Measurements from ENCODE around the gene TSPAN13.
"Not testable (repeated sequence)": the region's sequence is repeated elsewhere in the genome, so short reads cannot be mapped to it uniquely, and the experiment has no call there.

Gene TSPAN13

GRCh38 chr7:16764942-16765341 lies 11.4 kb downstream of the TSPAN13 start:
- in situ Hi-C loops (cut with HindIII; ENCODE audit: low pct_ligation_motif_present, low pct_unique_long_range_greater_than_20kb, low sequenced_read_pairs): no loop called here
- DNase-seq: no peak

- in situ Hi-C loops (cut with HindIII; ENCODE audit: low pct_ligation_motif_present, low pct_unique_long_range_greater_than_20kb, low sequenced_read_pairs): no loop called here
- DNase-seq: no peak
Observed at GRCh38 chr7:16765436-16765859, 11.9 kb downstream of the TSPAN13 start.

- in situ Hi-C loops (cut with HindIII; ENCODE audit: low pct_ligation_motif_present, low pct_unique_long_range_greater_than_20kb, low sequenced_read_pairs); DNase-seq: not testable (repeated sequence)
Observed at GRCh38 chr7:16769994-16770393, 16.4 kb downstream of the TSPAN13 start.

GRCh38 chr7:16770657-16771329 lies 17.2 kb downstream of the TSPAN13 start:
- in situ Hi-C loops (cut with HindIII; ENCODE audit: low pct_ligation_motif_present, low pct_unique_long_range_greater_than_20kb, low sequenced_read_pairs): no loop called here
- no peak for DNase-seq

GRCh38 chr7:16773326-16773725 lies 19.8 kb downstream of the TSPAN13 start:
- in situ Hi-C loops (cut with HindIII; ENCODE audit: low pct_ligation_motif_present, low pct_unique_long_range_greater_than_20kb, low sequenced_read_pairs): no loop called here
- DNase-seq: no peak

GRCh38 chr7:16773884-16774283 lies 20.3 kb downstream of the TSPAN13 start:
- in situ Hi-C loops (cut with HindIII; ENCODE audit: low pct_ligation_motif_present, low pct_unique_long_range_greater_than_20kb, low sequenced_read_pairs): no loop called here
- DNase-seq: no peak

- DNase-seq: no peak
- in situ Hi-C loops (cut with HindIII; ENCODE audit: low pct_ligation_motif_present, low pct_unique_long_range_greater_than_20kb, low sequenced_read_pairs): no loop called here
Observed at GRCh38 chr7:16774294-16774693, 20.7 kb downstream of the TSPAN13 start.

DNA sequence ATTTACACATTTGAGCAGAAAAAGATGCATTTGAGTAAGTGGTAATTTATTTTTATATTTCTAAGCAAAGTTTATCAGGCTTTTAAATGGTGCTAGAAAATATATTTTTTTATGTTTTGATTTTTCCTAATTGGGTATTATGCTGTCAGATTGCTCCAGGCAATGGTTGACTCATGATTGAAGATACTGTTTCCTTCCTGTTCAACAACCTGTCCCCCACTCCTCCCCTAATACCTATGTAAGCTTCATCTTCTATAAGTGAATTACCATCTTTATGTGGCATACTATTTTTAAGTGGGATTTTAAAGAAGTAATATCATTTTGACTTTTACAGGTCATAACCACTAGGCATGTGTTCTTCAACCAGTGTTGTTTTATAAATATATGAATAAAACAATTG lies 21.4 kb downstream of the TSPAN13 start:
- DNase-seq: no peak
- in situ Hi-C loops (cut with HindIII; ENCODE audit: low pct_ligation_motif_present, low pct_unique_long_range_greater_than_20kb, low sequenced_read_pairs): no loop called here

DNA sequence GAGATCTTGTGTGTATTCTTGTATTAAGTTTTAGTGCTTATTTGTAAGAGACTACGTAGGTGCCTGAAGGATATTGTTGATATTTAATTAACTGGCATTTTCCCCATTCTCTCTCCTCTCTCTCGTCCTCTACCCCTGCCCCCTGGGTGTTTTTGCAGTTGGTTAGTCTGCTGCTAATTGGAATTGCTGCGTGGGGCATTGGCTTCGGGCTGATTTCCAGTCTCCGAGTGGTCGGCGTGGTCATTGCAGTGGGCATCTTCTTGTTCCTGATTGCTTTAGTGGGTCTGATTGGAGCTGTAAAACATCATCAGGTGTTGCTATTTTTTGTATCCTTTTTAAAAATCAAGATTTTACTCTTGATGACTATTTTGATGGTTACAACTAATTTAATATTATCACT lies 22.5 kb downstream of the TSPAN13 start:
- in situ Hi-C loops (cut with HindIII; ENCODE audit: low pct_ligation_motif_present, low pct_unique_long_range_greater_than_20kb, low sequenced_read_pairs): no loop called here
- DNase-seq: no peak

GRCh38 chr7:16778476-16778875 lies 24.9 kb downstream of the TSPAN13 start:
- in situ Hi-C loops (cut with HindIII; ENCODE audit: low pct_ligation_motif_present, low pct_unique_long_range_greater_than_20kb, low sequenced_read_pairs): no loop called here
- DNase-seq: no peak

GRCh38 chr7:16779051-16779450 lies 25.5 kb downstream of the TSPAN13 start:
- in situ Hi-C loops (cut with HindIII; ENCODE audit: low pct_ligation_motif_present, low pct_unique_long_range_greater_than_20kb, low sequenced_read_pairs): no loop called here
- DNase-seq: no peak

DNA sequence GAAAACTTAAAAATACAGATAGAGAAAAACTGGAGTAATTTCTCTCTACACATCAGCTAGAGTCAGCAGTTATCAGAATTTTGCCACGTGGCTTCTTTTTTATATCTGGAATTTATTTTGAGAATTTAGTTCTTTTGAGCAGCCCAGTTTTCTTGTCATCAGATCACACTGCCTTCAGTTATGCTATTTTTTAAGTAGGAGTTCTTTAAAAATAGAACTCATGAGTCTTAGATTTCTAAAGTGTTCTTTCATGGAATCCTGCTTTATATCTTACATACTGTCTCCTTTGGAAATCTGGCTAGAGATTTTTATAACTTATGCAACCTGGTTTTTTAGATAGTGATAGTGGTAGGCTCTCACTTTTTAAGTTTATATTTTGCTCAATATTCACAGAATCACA lies 27.0 kb downstream of the TSPAN13 start:
- in situ Hi-C loops (cut with HindIII; ENCODE audit: low pct_ligation_motif_present, low pct_unique_long_range_greater_than_20kb, low sequenced_read_pairs): no loop called here

DNA sequence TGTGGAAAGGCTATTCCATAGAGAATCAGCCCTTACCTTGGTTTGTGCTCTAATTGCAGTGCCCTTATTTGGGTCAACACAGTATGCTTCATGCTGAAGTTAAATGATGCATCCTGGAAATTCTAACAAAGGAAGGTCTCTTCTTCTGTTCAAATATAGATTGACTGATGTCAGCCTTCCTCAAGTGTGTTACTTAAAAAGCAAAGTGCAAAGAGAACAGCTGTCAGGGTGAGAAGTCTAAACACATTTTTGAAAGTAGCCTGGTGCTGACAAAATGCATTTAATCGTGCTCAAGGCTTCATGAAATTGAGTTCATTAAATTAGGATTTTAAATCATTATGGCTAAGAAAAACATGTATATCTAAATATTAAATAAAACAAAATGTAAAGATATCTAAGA lies 31.8 kb downstream of the TSPAN13 start:
- DNase-seq: no peak

More for the DNA sequence above, 27.0 kb downstream of the TSPAN13 start:
- no peak for DNase-seq

DNA sequence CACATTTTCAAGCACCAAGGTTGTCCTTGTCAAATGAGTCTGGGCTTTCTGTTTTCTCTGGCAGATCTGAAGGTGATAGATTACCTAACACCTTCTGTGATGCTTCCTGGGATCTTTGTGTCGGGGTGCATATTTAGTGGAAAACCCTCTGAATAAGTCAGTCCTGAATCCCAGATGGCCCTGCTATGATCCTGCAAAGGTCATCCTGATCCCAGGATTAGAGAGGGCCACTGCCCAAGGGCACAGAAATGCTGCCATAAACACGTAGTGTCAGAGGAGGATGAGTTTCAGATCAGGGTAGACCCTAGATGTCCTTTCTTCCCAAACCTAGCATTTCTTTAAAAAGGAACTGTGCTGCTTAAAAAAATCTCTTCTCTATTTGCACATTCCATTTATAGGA lies 32.3 kb downstream of the TSPAN13 start:
- in situ Hi-C loops (cut with HindIII; ENCODE audit: low pct_ligation_motif_present, low pct_unique_long_range_greater_than_20kb, low sequenced_read_pairs): no loop called here

More for the DNA sequence above, 31.8 kb downstream of the TSPAN13 start:
- in situ Hi-C loops (cut with HindIII; ENCODE audit: low pct_ligation_motif_present, low pct_unique_long_range_greater_than_20kb, low sequenced_read_pairs): no loop called here

GRCh38 chr7:16786257-16786656 lies 32.7 kb downstream of the TSPAN13 start:
- DNase-seq: no peak
- in situ Hi-C loops (cut with HindIII; ENCODE audit: low pct_ligation_motif_present, low pct_unique_long_range_greater_than_20kb, low sequenced_read_pairs): no loop called here

More for the DNA sequence above, 32.3 kb downstream of the TSPAN13 start:
- DNase-seq: no peak

DNA sequence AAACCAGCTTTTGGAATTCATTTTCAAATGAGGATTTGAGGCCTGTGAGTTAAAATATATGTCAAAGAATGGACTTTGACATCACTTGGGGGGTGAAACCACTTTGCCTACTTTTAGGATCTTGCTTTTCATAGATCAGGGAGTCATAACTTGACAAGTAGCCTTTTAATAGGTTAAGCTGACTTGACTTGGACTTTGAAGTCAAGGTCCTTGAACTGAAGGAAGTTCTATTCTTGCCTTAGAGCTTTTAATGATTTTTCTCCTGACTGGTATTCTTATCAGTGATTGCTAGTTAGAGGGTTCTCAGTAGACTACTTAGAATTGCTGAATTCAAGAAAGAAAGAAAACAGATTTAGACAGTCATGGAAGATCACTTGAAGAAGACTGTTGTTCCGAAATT lies 33.6 kb downstream of the TSPAN13 start:
- in situ Hi-C loops (cut with HindIII; ENCODE audit: low pct_ligation_motif_present, low pct_unique_long_range_greater_than_20kb, low sequenced_read_pairs): no loop called here
- no peak for DNase-seq

DNA sequence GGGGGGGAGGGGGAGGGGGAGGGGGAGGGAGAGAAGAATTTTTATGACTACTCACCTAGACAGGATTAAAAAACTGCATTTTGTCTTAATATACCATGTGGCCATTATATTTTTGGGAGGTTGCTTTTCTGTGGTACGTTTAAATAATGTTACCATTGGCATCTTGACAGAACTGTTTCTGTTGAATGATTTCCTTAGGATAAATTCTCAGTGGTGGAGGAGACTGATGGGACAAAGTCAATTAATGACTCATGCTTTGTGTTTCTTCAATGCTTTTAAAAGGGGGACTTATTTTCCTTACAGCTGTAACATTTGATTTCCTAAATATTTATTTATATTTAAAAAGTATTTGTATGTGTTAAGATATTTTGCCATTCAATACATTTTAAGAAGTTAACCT lies 37.5 kb downstream of the TSPAN13 start:
- in situ Hi-C loops (cut with HindIII; ENCODE audit: low pct_ligation_motif_present, low pct_unique_long_range_greater_than_20kb, low sequenced_read_pairs): no loop called here
- DNase-seq: no peak

GRCh38 chr7:16791905-16792698 lies 38.5 kb downstream of the TSPAN13 start:
- DNase-seq: no peak
- in situ Hi-C loops (cut with HindIII; ENCODE audit: low pct_ligation_motif_present, low pct_unique_long_range_greater_than_20kb, low sequenced_read_pairs): no loop called here

DNA sequence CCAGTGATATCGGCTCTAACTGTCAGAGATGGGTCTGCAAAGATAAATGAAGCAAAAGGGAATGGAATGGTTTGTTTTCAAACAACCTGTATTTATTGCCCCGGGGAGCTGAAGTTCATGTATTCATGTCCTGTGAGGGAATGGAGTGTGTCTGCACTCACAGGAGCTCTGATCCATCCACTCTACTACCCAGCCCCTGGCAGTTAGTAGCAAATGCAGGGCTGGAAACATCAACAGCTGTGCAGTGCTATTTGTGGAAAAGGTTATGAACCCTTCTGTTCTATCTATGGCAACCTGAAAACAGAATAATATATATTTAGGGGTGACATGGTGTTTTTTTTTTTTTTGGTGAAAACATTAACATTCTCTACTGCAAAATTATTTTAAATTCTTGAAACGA lies 41.4 kb downstream of the TSPAN13 start:
- in situ Hi-C loops (cut with HindIII; ENCODE audit: low pct_ligation_motif_present, low pct_unique_long_range_greater_than_20kb, low sequenced_read_pairs): no loop called here
- DNase-seq: no peak

DNA sequence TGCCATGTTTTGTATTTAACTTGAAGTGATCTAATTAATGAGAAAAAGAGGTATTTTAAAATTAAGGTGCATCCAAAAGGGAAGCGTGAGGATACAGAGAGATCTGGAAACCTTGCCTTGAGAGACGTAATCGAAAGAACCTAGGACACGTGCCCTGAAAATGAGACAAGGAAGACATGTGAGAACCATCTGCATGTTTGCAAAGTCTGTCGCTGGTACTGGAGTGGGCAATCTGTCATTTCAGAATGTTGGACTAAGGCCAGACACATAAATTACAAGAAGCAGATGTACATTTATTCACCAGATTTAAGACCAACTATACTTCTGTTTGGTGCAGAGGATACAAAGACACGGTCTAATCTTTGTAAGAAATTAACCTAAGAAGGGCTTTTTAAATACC lies 42.1 kb downstream of the TSPAN13 start:
- no peak for DNase-seq
- in situ Hi-C loops (cut with HindIII; ENCODE audit: low pct_ligation_motif_present, low pct_unique_long_range_greater_than_20kb, low sequenced_read_pairs): no loop called here
